ENCODE measurements around the gene ZNF185. TPM values are rescaled to one million over a fixed set of nuclear protein-coding genes. Genes with fewer than 3 reads are reported as not detected.
A peak's percentile ranks its signal among the peaks of the same experiment; 100 is the strongest.

The ZNF185 gene
- total RNA-seq, 1 donor from 2014 or later: not detected

DNA sequence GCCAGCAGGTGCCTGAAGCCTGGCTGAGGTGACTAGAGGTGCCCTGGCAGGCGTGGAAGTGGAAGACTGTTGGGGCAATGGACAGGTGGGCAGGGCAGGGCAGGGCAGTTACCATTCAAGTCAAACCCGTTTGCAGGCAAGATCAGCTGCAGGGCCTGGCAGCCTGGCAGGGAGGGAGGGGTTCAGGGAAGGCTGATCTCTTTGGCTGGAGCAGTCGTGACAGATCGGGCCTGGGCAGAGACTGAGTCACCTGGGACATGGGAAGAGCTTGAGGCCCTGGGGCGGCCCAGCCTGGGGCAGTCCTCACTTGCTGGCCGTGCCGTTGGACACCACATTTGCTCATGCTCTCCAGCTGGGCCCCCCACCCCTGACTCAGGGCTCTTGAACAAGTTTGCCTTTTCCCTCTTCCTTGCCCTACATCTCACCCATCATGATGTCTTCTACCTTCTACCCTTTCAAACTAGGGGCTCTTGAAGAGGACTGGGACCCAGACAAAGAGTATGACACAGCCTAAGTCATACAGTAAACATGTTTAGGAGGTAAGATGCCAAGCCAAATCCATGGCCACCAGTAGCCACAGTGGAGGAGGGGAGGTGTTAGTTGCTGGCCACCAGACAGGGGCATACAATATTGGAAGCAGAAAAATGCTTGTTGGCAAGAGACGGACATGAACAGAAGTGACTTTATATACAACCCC is 2.0 kb upstream of the ZNF185 start:
- intact Hi-C loops (cut with DNase I): no loop called here
- no peak for TF ChIP-seq CTCF (IDR thresholded peaks at IDR 0.05)
- no peaks in the 10 kb centered on the region for H3K36me3 ChIP-seq
- no peaks in the 10 kb centered on the region for H3K27me3 ChIP-seq
- H3K27ac ChIP-seq: no peak overlapping the region
- H3K4me3 ChIP-seq: no peak overlapping the region
- H3K9me3 ChIP-seq: no peaks in the 10 kb centered on the region
- no peak for DNase-seq (ENCODE audit: low spot score in 2 of 2)
- no peaks in the 10 kb centered on the region for H3K4me1 ChIP-seq

DNA sequence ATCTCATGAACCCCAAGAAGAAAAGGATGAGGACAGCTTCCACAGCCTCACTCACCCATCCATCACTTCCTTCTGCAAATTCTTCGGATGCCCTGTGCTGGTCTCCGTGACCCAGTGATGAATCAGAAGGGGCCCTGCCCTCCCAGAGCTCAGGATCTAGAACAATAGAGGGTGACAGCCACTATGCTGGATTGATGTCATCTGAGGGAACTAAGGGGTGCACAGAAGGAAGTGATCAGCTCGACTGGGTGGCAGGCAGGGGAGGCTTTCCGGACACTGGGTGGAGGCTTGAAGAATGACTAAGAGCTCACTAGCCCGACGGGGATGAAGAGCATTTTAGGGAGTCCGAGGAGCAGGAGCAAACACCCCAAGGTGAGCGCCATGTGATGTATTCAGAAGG is 1.4 kb upstream of the ZNF185 start:
- no peak for DNase-seq (ENCODE audit: low spot score in 2 of 2)
- H3K36me3 ChIP-seq: no peaks in the 10 kb centered on the region
- intact Hi-C loops (cut with DNase I): no loop called here
- H3K27ac ChIP-seq: no peak overlapping the region
- no peak overlapping the region for H3K4me3 ChIP-seq
- H3K9me3 ChIP-seq: no peaks in the 10 kb centered on the region
- no peaks in the 10 kb centered on the region for H3K4me1 ChIP-seq
- TF ChIP-seq CTCF (IDR thresholded peaks at IDR 0.05): no peak
- H3K27me3 ChIP-seq: no peaks in the 10 kb centered on the region

- Histone ChIP-seq H3K27me3 (no peaks in the 10 kb centered on the region), H3K9me3 (no peaks in the 10 kb centered on the region), H3K4me3 (peak overlapping the region in 1 of 2 donors; percentile 53), H3K27ac (no peak overlapping the region), H3K36me3 (no peaks in the 10 kb centered on the region), H3K4me1 (peaks cover 0 to 3% of the 10 kb centered on the region in 2 donors)
- no peak for TF ChIP-seq CTCF (IDR thresholded peaks at IDR 0.05)
- intact Hi-C loops (cut with DNase I): no loop called here
- DNase-seq (ENCODE audit: low spot score in 2 of 2): no peak
These were observed 575 bp downstream of the ZNF185 start for GRCh38 chrX:152898442-152898841.

GRCh38 chrX:152899111-152899873 is 1.4 kb downstream of the ZNF185 start:
- Histone ChIP-seq H3K4me3 (no peak overlapping the region), H3K4me1 (peaks cover 0 to 3% of the 10 kb centered on the region in 2 donors), H3K36me3 (no peaks in the 10 kb centered on the region), H3K27ac (peak overlapping the region; percentile 30 to 41), H3K27me3 (no peaks in the 10 kb centered on the region), H3K9me3 (no peaks in the 10 kb centered on the region)
- TF ChIP-seq CTCF (IDR thresholded peaks at IDR 0.05): no peak
- DNase-seq (ENCODE audit: low spot score in 2 of 2): no peak
- intact Hi-C loops (cut with DNase I): no loop called here

DNA sequence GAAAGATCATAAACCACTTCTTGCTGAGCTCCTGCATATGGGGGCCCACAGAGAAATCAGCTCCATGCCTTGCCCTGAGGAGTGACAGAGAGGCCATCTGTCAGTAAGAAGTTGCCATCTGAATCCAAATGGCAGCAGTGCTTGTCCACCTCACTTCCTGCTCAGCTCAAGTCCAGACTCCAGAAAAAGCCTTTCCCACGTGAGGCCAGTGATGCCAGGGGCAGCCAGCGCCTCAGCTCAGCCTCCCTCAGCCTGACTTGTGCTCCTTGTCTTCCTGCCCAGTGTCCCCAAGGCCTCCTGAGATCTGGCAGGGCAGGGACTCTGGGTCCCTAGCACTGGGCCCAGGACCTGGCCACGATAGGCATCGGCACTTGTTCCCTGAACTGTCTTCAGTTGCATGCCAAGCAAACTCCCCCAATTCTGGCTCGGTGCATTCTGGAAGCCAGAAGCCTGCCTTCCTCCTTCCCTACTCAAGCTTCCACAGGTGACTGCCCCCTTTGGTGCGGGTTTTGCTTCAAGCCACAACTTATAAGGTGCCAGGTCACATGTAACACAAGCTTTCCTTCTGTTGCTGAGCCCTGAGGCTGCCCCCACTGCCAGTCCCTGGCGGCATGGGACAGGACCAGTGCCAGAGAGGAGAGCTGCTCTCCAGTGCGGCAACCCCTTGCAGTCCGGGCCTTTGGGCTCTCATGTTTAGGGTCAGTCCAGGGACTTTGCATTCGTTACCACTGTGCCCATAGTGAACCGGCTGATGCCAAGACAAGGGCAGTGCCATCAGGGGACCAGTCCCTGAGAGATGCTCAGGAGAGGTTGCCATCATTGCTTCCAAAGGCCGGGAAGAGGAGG is 2.2 kb downstream of the ZNF185 start:
- TF ChIP-seq CTCF (IDR thresholded peaks at IDR 0.05): no peak
- Histone ChIP-seq H3K4me3 (no peak overlapping the region), H3K36me3 (no peaks in the 10 kb centered on the region), H3K4me1 (peaks cover 0 to 3% of the 10 kb centered on the region in 2 donors), H3K9me3 (no peaks in the 10 kb centered on the region), H3K27ac (peak overlapping the region; percentile 30 to 41), H3K27me3 (no peaks in the 10 kb centered on the region)
- DNase-seq (ENCODE audit: low spot score in 2 of 2): no peak
- intact Hi-C loops (cut with DNase I): no loop called here
